Endothelial cell of umbilical vein (primary cell): Measurements from ENCODE around the gene FRRS1. TPM values are rescaled to one million over a fixed set of nuclear protein-coding genes. Genes with fewer than 3 reads are reported as not detected.
A peak's percentile ranks its signal among the peaks of the same experiment; 100 is the strongest.

Source experiments
- BruUV-seq: library from RNA; stranded (reverse); fragments of 400-500 nt; replicated peaks from 2 replicates; lab custom pipeline; 2021; lab: Mats Ljungman, UMichigan
- CTCF ChIA-PET: fragments of 300-600, 350-600 bp; sonication (Branson Sonifier 250); formaldehyde crosslinking; loops from one replicate; lab custom pipeline; 2021; ENCODE audit warnings: antibody characterized with exemption, inconsistent platforms; lab: Charles Lee
- POLR2A ChIA-PET: fragments of 300-600, 350-600 bp; sonication (Branson Sonifier 250); formaldehyde crosslinking; loops from one replicate; lab custom pipeline; 2021; ENCODE audit warnings: antibody characterized with exemption, inconsistent platforms; lab: Charles Lee
- DNase-seq: peaks from one replicate; pipeline ENCODE4 v3.0.0-alpha.2; 2011; ENCODE audit warnings: low read depth, low spot score
- FAIRE-seq: peaks from 2 replicates; lab custom pipeline; 2011; peaks lifted over from hg19 to GRCh38; lab: Jason Lieb, UNC
- H2AFZ ChIP-seq: 2 replicates; pipeline ENCODE4 v1.6.0; 2012; ENCODE audit warnings: low read depth, low read length, control low read depth, inconsistent platforms
- H3K27ac ChIP-seq: 2 replicates; pipeline ENCODE4 v1.5.1; 2011; ENCODE audit warnings: low read depth, mild to moderate bottlenecking, control low read depth, low read length, moderate library complexity; ENCODE audit not compliant: insufficient read depth
- H3K27me3 ChIP-seq, 2 experiments: 2 replicates each; pipeline versions ENCODE4 v1.6.0 to v1.6.1; 2011; ENCODE audit warnings: low read length in 2 of 2, mixed read lengths in 1 of 2; ENCODE audit not compliant: control insufficient read depth in 2 of 2, insufficient read depth in 2 of 2
- H3K36me3 ChIP-seq, 2 experiments: 2 replicates in 1 of 2; 3 replicates in 1 of 2; pipeline ENCODE4 v1.5.1; 2011; ENCODE audit warnings: low read length in 2 of 2, mild to moderate bottlenecking in 1 of 2, moderate library complexity in 1 of 2; ENCODE audit not compliant: control insufficient read depth in 2 of 2, insufficient read depth in 2 of 2; ENCODE audit errors: extremely low read depth in 1 of 2
- H3K4me1 ChIP-seq: 3 replicates; pipeline ENCODE4 v1.5.1; 2011; ENCODE audit warnings: mild to moderate bottlenecking, low read length; ENCODE audit not compliant: control insufficient read depth, insufficient read depth; ENCODE audit errors: extremely low read depth
- H3K4me2 ChIP-seq: 2 replicates; pipeline ENCODE4 v1.6.1; 2011; ENCODE audit warnings: low read length, control low read depth, mixed read lengths; ENCODE audit not compliant: insufficient read depth
- H3K4me3 ChIP-seq, 3 experiments: fragments of 200-600 bp in 1 of 3; sonication (generic), shearing (Covaris generic) in 1 of 3; replicated peaks in 1 of 3; 2 replicates each; pipeline ENCODE4 v1.5.1; 2011 to 2016; ENCODE audit warnings: control low read depth in 3 of 3, low read length in 3 of 3, mild to moderate bottlenecking in 2 of 3, inconsistent platforms in 1 of 3, low read depth in 1 of 3, moderate library complexity in 1 of 3; ENCODE audit not compliant: insufficient read depth in 1 of 3
- H3K79me2 ChIP-seq: 2 replicates; pipeline ENCODE4 v1.6.0; 2012; ENCODE audit warnings: low read length, inconsistent platforms; ENCODE audit not compliant: control insufficient read depth, insufficient read depth
- H3K9ac ChIP-seq: replicated peaks from 2 replicates; pipeline ENCODE3; 2011; ENCODE audit warnings: low read length, control low read depth; ENCODE audit not compliant: insufficient read depth; ENCODE audit errors: extremely low read depth
- H3K9me1 ChIP-seq: replicated peaks from 3 replicates; pipeline ENCODE4 v1.6.0; 2011; ENCODE audit warnings: mild to moderate bottlenecking, low read length; ENCODE audit not compliant: control insufficient read depth, insufficient read depth; ENCODE audit errors: extremely low read depth
- H3K9me3 ChIP-seq: replicated peaks from 2 replicates; pipeline ENCODE4 v1.5.1; 2012; ENCODE audit warnings: low read length, inconsistent platforms; ENCODE audit not compliant: control insufficient read depth, insufficient read depth
- H4K20me1 ChIP-seq: replicated peaks from 2 replicates; pipeline ENCODE3; 2011; ENCODE audit warnings: mild to moderate bottlenecking, low read length; ENCODE audit not compliant: control insufficient read depth, insufficient read depth; ENCODE audit errors: extremely low read depth
- EZH2 ChIP-seq: IDR thresholded peaks from 2 replicates; pipeline ENCODE4 v1.6.1; 2012; ENCODE audit warnings: borderline replicate concordance, low read depth, mild to moderate bottlenecking, moderate library complexity, low read length, inconsistent platforms; ENCODE audit not compliant: severe bottlenecking
- FOS ChIP-seq: IDR thresholded peaks from 2 replicates; pipeline ENCODE4 v1.6.1; 2011; ENCODE audit warnings: mild to moderate bottlenecking, low read length, moderate library complexity, borderline replicate concordance; ENCODE audit not compliant: insufficient read depth
- GATA2 ChIP-seq: IDR thresholded peaks from 2 replicates; pipeline ENCODE4 v1.7.0; 2011; ENCODE audit warnings: low read depth, mild to moderate bottlenecking, moderate library complexity, mixed read lengths, low read length; ENCODE audit not compliant: insufficient read length, insufficient read depth
- JUN ChIP-seq: IDR thresholded peaks from 2 replicates; pipeline ENCODE4 v1.6.1; 2011; ENCODE audit warnings: borderline replicate concordance, low read depth; ENCODE audit not compliant: insufficient read length, insufficient read depth
- MYC ChIP-seq: IDR thresholded peaks from one replicate; pipeline ENCODE4 v1.6.1; 2011; ENCODE audit warnings: mild to moderate bottlenecking, low read depth, low read length
- POLR2A ChIP-seq: IDR thresholded peaks from 2 replicates; pipeline ENCODE4 v1.6.1; 2012; ENCODE audit warnings: low read depth, mild to moderate bottlenecking, control low read depth, low read length
- POLR2AphosphoS5 ChIP-seq: IDR thresholded peaks from 2 replicates; pipeline ENCODE4 v1.6.1; 2012; ENCODE audit warnings: low read depth, mild to moderate bottlenecking, control low read depth, low read length, moderate library complexity; ENCODE audit not compliant: insufficient read depth
- dilution Hi-C: fragments of 300-500 bp; cut with MboI; formaldehyde crosslinking; loops from one replicate; pipeline ENCODE4 v1.15.0; 2019; ENCODE audit warnings: low sequenced_read_pairs; ENCODE audit not compliant: extremely low pct_ligation_motif_present
- intact Hi-C: fragments of 100-400 bp; cut with micrococcal nuclease; formaldehyde crosslinking; loops from one replicate; pipeline ENCODE4 v1.10.0; 2022
- polyA plus RNA-seq, 4 experiments: library from polyadenylated mRNA; depleted of rRNA in 3 of 4; stranded (reverse) in 3 of 4; unstranded in 1 of 4; fragments of >200 nt; gene quantifications; 2 replicates each; pipeline versions ENCODE4 v1.2.1 to v1.2.3, GENCODE V29; 2011 to 2012; ENCODE audit warnings: missing spikeins in 1 of 4
- total RNA-seq: library from RNA; stranded (reverse); gene quantifications from 2 replicates; pipeline ENCODE4 v1.2.3, GENCODE V29; 2021
- TF ChIP-seq, protein P1 (sequence below): IDR thresholded peaks from 2 replicates; pipeline ENCODE4 v1.6.1; 2011; ENCODE audit not compliant: insufficient read depth, insufficient read length
- TF ChIP-seq, protein P2 (sequence below), 2 donors: IDR thresholded peaks; 1 replicate in 1 of 2; 2 replicates in 1 of 2; pipeline ENCODE4 v1.5.1; 2011; ENCODE audit warnings: low read length in 2 of 2, mild to moderate bottlenecking in 2 of 2, moderate library complexity in 2 of 2, control low read depth in 1 of 2, inconsistent platforms in 1 of 2, low read depth in 1 of 2; ENCODE audit not compliant: insufficient read depth in 1 of 2; ENCODE audit errors: extremely low read depth in 1 of 2

The FRRS1 gene
- total and polyA plus RNA-seq, 2 donors (not counting 3 experiments of a cell fraction or from before 2014, with no cell fraction given), result 1.1 to 3.1 TPM

DNA sequence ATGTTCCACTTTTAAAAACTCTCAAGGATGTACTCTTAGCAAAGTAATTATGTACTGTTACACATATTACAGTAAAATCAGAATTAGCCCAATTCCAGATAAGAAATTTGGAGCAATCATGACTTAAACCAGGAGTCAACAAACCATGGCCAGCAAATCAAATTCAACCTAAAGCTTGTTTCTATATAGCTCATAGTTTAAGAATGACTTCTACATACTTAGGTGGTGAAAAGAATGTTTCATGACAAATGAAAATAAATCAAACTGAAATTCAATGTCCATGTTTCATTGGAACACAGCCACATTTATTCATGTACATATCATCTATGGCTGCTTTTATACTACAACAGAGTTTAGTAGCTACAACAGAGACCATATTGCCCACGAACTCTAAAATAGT is 35.1 kb downstream of the FRRS1 start:
- CTCF ChIA-PET, result interaction anchor here (1.0 kb wide), 2 partner anchors 24 to 938 kb away, joined by 3 read pairs; no protein-coding TSS in a partner anchor
- no peak overlapping the region for H3K4me2 ChIP-seq
- DNase-seq, result no peak

DNA sequence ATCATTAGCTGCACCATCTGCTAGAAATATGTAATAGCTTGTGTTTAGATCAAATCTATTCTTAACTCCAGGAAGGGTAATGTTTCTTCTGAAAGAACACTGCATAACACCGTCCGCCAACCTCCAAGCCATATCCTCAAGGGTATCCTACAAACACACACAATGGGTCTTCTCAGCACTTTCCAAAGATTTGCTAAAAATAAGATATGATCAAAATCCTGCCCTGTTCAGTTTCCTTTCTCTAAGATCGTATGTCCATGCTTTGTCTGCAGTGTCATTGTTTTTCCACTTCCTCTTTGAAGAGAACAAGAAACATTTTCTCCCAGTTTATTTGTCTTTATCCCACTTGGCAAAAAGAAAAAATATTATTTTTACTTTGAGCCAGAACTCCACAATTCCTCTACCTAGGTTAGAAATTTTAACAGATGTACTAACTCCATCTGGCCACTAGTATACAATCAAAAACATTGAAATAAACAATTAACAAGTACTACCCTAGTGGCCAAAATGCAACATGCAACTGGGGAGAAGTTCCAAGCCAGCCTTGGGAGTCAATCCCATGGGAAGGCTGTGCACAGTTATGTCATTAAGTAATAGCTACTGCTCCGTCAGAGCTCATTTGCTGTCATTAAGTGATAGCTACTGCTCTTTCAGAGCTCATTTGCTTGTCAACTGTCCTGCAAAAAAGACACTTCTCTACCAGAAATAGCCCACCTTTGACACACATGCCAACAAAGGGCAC is 37.8 kb downstream of the FRRS1 start:
- CTCF ChIA-PET, result interaction anchor here (0.7 to 3.4 kb wide), 6 partner anchors 10 to 980 kb away, joined by 3 to 9 read pairs (median 5); no protein-coding TSS in a partner anchor

More for the DNA sequence above, 35.1 kb downstream of the FRRS1 start:
- intact Hi-C loops, result loop anchor here (10.0 kb wide), 1 partner anchor 847 kb away; no protein-coding TSS in a partner anchor
- H3K36me3 ChIP-seq, result no peaks in the 10 kb centered on the region
- peaks cover 19% of the 10 kb centered on the region for H3K4me1 ChIP-seq
- no peaks in the 10 kb centered on the region for H3K27me3 ChIP-seq
- BruUV-seq, result no TSS peak
- POLR2A ChIA-PET, result no interaction called here
- H3K9me3 ChIP-seq, result no peaks in the 10 kb centered on the region
- no peaks in the 10 kb centered on the region for H4K20me1 ChIP-seq
- H3K9me1 ChIP-seq, result no peaks in the 10 kb centered on the region
- no peak overlapping the region for H3K27ac ChIP-seq
- no peak overlapping the region for H3K9ac ChIP-seq
- TF ChIP-seq EZH2 (no peak), JUN (no peak), POLR2AphosphoS5 (no peak), MYC (no peak), POLR2A (no peak)
- no peaks in the 10 kb centered on the region for H3K79me2 ChIP-seq
- dilution Hi-C loops, result no loop called here
- no peak for FAIRE-seq
- H2AFZ ChIP-seq, result no peak overlapping the region
- no peak overlapping the region for H3K4me3 ChIP-seq

More for the DNA sequence above, 37.8 kb downstream of the FRRS1 start:
- Histone ChIP-seq H4K20me1 (no peaks in the 10 kb centered on the region), H3K27me3 (no peaks in the 10 kb centered on the region), H3K36me3 (no peaks in the 10 kb centered on the region), H3K9me1 (no peaks in the 10 kb centered on the region), H3K4me3 (peak overlapping the region in 1 of 3 experiments; percentile 34), H2AFZ (peak overlapping the region; percentile 70), H3K4me1 (peaks cover 19% of the 10 kb centered on the region), H3K9me3 (no peaks in the 10 kb centered on the region), H3K79me2 (no peaks in the 10 kb centered on the region), H3K27ac (peak overlapping the region; percentile 13), H3K9ac (peak overlapping the region; percentile 51), H3K4me2 (peak overlapping the region; percentile 43)
- dilution Hi-C loops, result no loop called here
- intact Hi-C loops, result loop anchor here (1.0 to 10.0 kb wide), 4 partner anchors 37 to 824 kb away; no protein-coding TSS in a partner anchor
- FAIRE-seq (peak; percentile 54), DNase-seq (peak; percentile 74)
- POLR2A ChIA-PET, result no interaction called here
- TF ChIP-seq POLR2AphosphoS5 (no peak), JUN (peak; percentile 40), MYC (no peak), EZH2 (no peak), GATA2 (peak; percentile 18), FOS (no peak), POLR2A (no peak)
- TF ChIP-seq, protein P1, sequence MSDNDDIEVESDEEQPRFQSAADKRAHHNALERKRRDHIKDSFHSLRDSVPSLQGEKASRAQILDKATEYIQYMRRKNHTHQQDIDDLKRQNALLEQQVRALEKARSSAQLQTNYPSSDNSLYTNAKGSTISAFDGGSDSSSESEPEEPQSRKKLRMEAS, result no peak
- TF ChIP-seq, protein P2, sequence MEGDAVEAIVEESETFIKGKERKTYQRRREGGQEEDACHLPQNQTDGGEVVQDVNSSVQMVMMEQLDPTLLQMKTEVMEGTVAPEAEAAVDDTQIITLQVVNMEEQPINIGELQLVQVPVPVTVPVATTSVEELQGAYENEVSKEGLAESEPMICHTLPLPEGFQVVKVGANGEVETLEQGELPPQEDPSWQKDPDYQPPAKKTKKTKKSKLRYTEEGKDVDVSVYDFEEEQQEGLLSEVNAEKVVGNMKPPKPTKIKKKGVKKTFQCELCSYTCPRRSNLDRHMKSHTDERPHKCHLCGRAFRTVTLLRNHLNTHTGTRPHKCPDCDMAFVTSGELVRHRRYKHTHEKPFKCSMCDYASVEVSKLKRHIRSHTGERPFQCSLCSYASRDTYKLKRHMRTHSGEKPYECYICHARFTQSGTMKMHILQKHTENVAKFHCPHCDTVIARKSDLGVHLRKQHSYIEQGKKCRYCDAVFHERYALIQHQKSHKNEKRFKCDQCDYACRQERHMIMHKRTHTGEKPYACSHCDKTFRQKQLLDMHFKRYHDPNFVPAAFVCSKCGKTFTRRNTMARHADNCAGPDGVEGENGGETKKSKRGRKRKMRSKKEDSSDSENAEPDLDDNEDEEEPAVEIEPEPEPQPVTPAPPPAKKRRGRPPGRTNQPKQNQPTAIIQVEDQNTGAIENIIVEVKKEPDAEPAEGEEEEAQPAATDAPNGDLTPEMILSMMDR (IDR thresholded peaks at IDR 0.05; ENCODE audit: extremely low read depth in 1 of 2, insufficient read depth in 1 of 2, low read depth in 1 of 2, low read length in 2 of 2), result peak; percentile 41 to 70
- no TSS peak for BruUV-seq
